Upper lobe of left lung (tissue), 6 donors: ENCODE results near the gene RMND5A. TPM values are rescaled to one million over a fixed set of nuclear protein-coding genes. Genes with fewer than 3 reads are reported as not detected.
A peak's percentile ranks its signal among the peaks of the same experiment; 100 is the strongest.

Experiments
- ATAC-seq, 2 donors: fragments of 200-7000 bp; cut with Tn5 transposase; one replicate each; pipeline ENCODE4 v1.9.1; 2022; ENCODE audit warnings: mild to moderate bottlenecking in 2 of 2, moderate library complexity in 2 of 2; ENCODE audit not compliant: low FRiP score in 2 of 2
- DNase-seq, 2 donors: peaks; one replicate each; pipeline ENCODE4 v3.0.0-alpha.2; 2019 to 2020
- H3K27ac ChIP-seq, 4 donors: fragments of 200-600 bp; sonication (generic); one replicate each; pipeline ENCODE4 v1.5.1; 2016 to 2019
- H3K27me3 ChIP-seq, 4 donors: fragments of 200-600 bp; sonication (generic); one replicate each; pipeline ENCODE4 v1.5.1; 2017 to 2019
- H3K36me3 ChIP-seq, 4 donors: fragments of 200-600 bp; sonication (generic); one replicate each; pipeline ENCODE4 v1.5.1; 2016 to 2019
- H3K4me1 ChIP-seq, 4 donors: fragments of 200-600 bp; sonication (generic); one replicate each; pipeline ENCODE4 v1.5.1; 2018 to 2019
- H3K4me3 ChIP-seq, 4 donors: fragments of 200-600 bp; sonication (generic); one replicate each; pipeline ENCODE4 v1.5.1; 2017 to 2019; ENCODE audit warnings: mild to moderate bottlenecking in 2 of 4, moderate library complexity in 1 of 4
- H3K9me3 ChIP-seq, 4 donors: fragments of 200-600 bp; sonication (generic); one replicate each; pipeline ENCODE4 v1.5.1; 2018 to 2019
- EP300 ChIP-seq, 4 donors: sonication (generic); formaldehyde crosslinking; IDR thresholded peaks; one replicate each; pipeline ENCODE4 v1.5.1; 2017; ENCODE audit warnings: antibody characterized with exemption in 4 of 4, control low read depth in 2 of 4
- POLR2A ChIP-seq, 4 donors: fragments of 450-650 bp; IDR thresholded peaks; one replicate each; pipeline ENCODE4 v1.5.1; 2016 to 2017; ENCODE audit warnings: antibody characterized with exemption in 4 of 4, mild to moderate bottlenecking in 2 of 4
- POLR2AphosphoS5 ChIP-seq, 2 donors: sonication (generic); formaldehyde crosslinking; IDR thresholded peaks; one replicate each; pipeline ENCODE4 v1.5.1; 2017; ENCODE audit warnings: antibody characterized with exemption in 2 of 2
- WGBS, 2 donors: methylation state at CpG; one replicate each; pipeline ENCODE4 v1.1.5; 2017 to 2018; 5-methylcytosine and 5-hydroxymethylcytosine counted together
- total RNA-seq, 6 donors: library from RNA; depleted of rRNA in 4 of 6; stranded (reverse); fragments of >200 nt in 4 of 6; gene quantifications; one replicate each; pipeline versions ENCODE4 v1.1.0 to v1.2.1, GENCODE V29; 2016 to 2021
- TF ChIP-seq, protein P1 (sequence below), 6 experiments: fragments of 450-650 bp in 4 of 6; fragments of 200-600 bp in 2 of 6; sonication (generic) in 2 of 6; IDR thresholded peaks; one replicate each; pipeline ENCODE4 v1.5.1; 2016 to 2019; ENCODE audit warnings: antibody characterized with exemption in 6 of 6
- donor health status: DM: no; HTN: no; CAD: no; lungs with moderate emphysema.
- donor health status: DM: no; HTN: yes; CAD: no; lungs with severe emphysema.

RMND5A gene
- total RNA-seq, 6 donors from 2014 or later = 19.9 to 55.3 (median 26.5) TPM

DNA sequence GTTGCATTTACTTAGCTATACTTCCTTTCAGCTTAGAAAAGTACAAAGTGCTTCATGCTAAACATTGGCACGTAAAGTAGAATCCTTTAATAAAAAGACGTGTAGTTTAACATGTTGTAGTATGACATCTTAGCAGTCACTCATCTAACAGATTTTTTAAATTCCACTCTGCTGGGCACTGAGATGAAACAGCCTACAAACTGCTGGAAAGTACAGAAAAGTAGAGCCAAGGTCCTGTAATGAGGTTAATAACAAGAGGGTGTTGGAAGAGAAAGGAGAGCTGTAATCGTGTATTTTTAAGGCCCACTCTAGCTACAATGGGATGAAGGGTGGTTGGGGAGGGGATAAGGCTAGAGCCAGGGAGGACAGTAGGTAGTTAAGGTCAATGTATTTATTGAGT lies 59.9 kb downstream of the RMND5A start:
- Histone ChIP-seq H3K9me3 (no peaks in the 10 kb centered on the region), H3K4me1 (peaks cover 0 to 9% (median 2%) of the 10 kb centered on the region in 4 donors), H3K4me3 (no peak overlapping the region), H3K27me3 (no peaks in the 10 kb centered on the region), H3K27ac (no peak overlapping the region), H3K36me3 (peaks cover 0 to 12% (median 4%) of the 10 kb centered on the region in 4 donors)
- no peak for ATAC-seq
- TF ChIP-seq POLR2AphosphoS5 (IDR thresholded peaks at IDR 0.05) = no peak
- no peak for TF ChIP-seq POLR2A (IDR thresholded peaks at IDR 0.05)
- no peak for TF ChIP-seq EP300 (IDR thresholded peaks at IDR 0.05)
- TF ChIP-seq, protein P1, sequence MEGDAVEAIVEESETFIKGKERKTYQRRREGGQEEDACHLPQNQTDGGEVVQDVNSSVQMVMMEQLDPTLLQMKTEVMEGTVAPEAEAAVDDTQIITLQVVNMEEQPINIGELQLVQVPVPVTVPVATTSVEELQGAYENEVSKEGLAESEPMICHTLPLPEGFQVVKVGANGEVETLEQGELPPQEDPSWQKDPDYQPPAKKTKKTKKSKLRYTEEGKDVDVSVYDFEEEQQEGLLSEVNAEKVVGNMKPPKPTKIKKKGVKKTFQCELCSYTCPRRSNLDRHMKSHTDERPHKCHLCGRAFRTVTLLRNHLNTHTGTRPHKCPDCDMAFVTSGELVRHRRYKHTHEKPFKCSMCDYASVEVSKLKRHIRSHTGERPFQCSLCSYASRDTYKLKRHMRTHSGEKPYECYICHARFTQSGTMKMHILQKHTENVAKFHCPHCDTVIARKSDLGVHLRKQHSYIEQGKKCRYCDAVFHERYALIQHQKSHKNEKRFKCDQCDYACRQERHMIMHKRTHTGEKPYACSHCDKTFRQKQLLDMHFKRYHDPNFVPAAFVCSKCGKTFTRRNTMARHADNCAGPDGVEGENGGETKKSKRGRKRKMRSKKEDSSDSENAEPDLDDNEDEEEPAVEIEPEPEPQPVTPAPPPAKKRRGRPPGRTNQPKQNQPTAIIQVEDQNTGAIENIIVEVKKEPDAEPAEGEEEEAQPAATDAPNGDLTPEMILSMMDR (IDR thresholded peaks at IDR 0.05) = no peak
- WGBS, 2 donors = 55 to 66% methylated on average over 3 of the region's 3 CpGs
- DNase-seq = no peak

DNA sequence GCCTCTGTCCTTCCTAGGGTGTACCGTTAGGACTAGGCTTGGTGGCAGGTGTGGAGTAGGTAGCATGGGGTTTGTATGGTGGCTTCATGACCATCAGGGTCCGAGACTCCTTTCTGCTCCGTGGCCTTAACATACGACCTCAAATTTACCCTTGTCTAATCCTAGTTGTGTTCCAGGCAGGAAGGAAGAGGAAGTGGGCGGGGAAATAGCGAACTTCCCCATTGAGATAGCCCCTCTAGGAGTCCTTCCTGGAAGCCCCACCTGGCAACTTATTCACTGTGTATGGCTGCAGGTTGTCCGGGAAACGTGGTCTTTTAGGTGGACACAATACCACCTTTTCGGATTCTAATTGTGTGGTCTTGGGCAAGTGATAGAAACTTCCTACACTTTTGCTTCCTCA lies 61.3 kb downstream of the RMND5A start:
- Histone ChIP-seq H3K27me3 (no peaks in the 10 kb centered on the region), H3K9me3 (no peaks in the 10 kb centered on the region), H3K36me3 (no peaks in the 10 kb centered on the region), H3K27ac (no peak overlapping the region), H3K4me1 (peaks cover 0 to 9% (median 2%) of the 10 kb centered on the region in 4 donors), H3K4me3 (no peak overlapping the region)
- ATAC-seq (no peak), DNase-seq (no peak)
- TF ChIP-seq POLR2A (IDR thresholded peaks at IDR 0.05) = no peak
- TF ChIP-seq, protein P1 (IDR thresholded peaks at IDR 0.05) = no peak
- TF ChIP-seq EP300 (IDR thresholded peaks at IDR 0.05) = no peak
- no peak for TF ChIP-seq POLR2AphosphoS5 (IDR thresholded peaks at IDR 0.05)
- WGBS, 2 donors = 64 to 76% methylated on average over 9 of the region's 9 CpGs

- 69 to 81% methylated on average over 7 of the region's 7 CpGs for WGBS, 2 donors
- Histone ChIP-seq H3K27ac (no peak overlapping the region), H3K4me3 (no peak overlapping the region), H3K36me3 (no peaks in the 10 kb centered on the region), H3K27me3 (no peaks in the 10 kb centered on the region), H3K9me3 (no peaks in the 10 kb centered on the region), H3K4me1 (peaks cover 0 to 9% (median 2%) of the 10 kb centered on the region in 4 donors)
- TF ChIP-seq POLR2A (IDR thresholded peaks at IDR 0.05) (no peak), POLR2AphosphoS5 (IDR thresholded peaks at IDR 0.05) (no peak), EP300 (IDR thresholded peaks at IDR 0.05) (no peak)
- TF ChIP-seq, protein P1 (IDR thresholded peaks at IDR 0.05) = no peak
- DNase-seq (no peak), ATAC-seq (no peak)
These were observed 62.7 kb downstream of the RMND5A start for GRCh38 chr2:86782748-86783147.

DNA sequence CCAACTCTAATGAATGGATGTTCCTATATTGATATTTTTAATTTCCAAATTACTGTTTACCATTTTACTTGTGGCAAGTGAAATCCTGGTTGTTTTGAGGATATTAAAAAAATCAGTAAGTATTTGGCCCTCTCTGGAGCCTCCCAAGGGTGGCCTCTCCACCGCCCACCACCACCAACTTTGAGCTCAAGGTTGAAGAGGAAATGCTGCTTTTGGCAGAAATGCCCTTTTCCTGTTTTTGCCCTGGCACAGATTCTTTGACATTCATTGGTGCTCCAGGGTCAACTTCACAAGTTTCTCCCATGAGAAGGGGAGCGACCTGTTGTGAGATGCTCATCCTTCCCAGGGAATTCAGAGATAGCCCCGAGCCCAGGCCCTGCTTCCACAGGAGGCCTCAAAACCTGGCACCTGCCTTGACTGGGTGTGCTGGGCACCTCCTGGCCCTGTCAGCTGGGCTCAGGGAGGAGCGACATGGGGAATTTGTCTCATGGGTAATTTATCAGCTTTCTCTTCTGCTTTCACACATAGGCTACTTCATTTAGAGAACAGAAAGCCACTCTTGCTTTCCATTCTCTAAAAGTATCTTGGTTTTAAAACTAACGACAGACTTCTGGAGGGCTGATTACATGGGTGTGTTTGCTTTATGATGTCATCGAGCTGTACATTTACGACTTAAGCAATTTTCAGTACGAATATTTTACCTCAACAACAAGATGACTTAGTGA lies 63.7 kb downstream of the RMND5A start:
- ATAC-seq (no peak), DNase-seq (no peak)
- Histone ChIP-seq H3K27ac (no peak overlapping the region), H3K36me3 (no peaks in the 10 kb centered on the region), H3K4me3 (no peak overlapping the region), H3K9me3 (no peaks in the 10 kb centered on the region), H3K27me3 (peaks cover 0 to 4% (median 2%) of the 10 kb centered on the region in 4 donors), H3K4me1 (peaks cover 0 to 15% (median 4%) of the 10 kb centered on the region in 4 donors)
- WGBS, 2 donors = 74 to 75% methylated on average over 8 of the region's 8 CpGs
- TF ChIP-seq POLR2AphosphoS5 (IDR thresholded peaks at IDR 0.05) (no peak), EP300 (IDR thresholded peaks at IDR 0.05) (no peak), POLR2A (IDR thresholded peaks at IDR 0.05) (no peak)
- TF ChIP-seq, protein P1 (IDR thresholded peaks at IDR 0.05) = no peak

DNA sequence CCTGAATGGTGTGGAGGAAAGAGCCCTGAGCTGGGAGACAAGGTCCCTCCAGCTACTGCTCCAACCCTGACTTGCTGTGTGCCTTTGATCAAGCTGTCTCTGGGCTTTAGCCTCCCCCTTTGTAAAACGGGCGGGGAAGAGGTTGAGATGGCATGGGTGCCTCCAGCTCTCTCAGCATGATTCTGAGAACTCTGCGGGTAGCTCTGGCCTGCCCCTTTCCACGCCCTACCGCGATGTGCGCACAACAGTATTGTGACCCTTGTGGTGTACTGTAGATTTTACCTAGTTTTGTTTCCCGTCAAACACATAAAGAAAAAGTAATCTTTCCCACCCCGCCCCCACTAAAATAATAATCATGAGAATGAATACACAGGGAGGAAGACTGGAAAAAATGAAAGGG lies 65.4 kb downstream of the RMND5A start:
- H3K4me1 ChIP-seq = peaks cover 12 to 32% (median 20%) of the 10 kb centered on the region in 4 donors
- TF ChIP-seq EP300 (IDR thresholded peaks at IDR 0.05) (no peak), POLR2A (IDR thresholded peaks at IDR 0.05) (no peak), POLR2AphosphoS5 (IDR thresholded peaks at IDR 0.05) (no peak)
- TF ChIP-seq, protein P1 (IDR thresholded peaks at IDR 0.05) = no peak
- H3K9me3 ChIP-seq = no peaks in the 10 kb centered on the region
- H3K27ac ChIP-seq = peak overlapping the region in 1 of 4 donors; percentile 46
- H3K36me3 ChIP-seq = no peaks in the 10 kb centered on the region
- H3K27me3 ChIP-seq = peaks cover 0 to 21% (median 15%) of the 10 kb centered on the region in 4 donors
- ATAC-seq (no peak), DNase-seq (no peak)
- WGBS, 2 donors = 85 to 93% methylated on average over 9 of the region's 9 CpGs
- H3K4me3 ChIP-seq = no peak overlapping the region
